Measurements from ENCODE around the gene NIPAL4.

DNA sequence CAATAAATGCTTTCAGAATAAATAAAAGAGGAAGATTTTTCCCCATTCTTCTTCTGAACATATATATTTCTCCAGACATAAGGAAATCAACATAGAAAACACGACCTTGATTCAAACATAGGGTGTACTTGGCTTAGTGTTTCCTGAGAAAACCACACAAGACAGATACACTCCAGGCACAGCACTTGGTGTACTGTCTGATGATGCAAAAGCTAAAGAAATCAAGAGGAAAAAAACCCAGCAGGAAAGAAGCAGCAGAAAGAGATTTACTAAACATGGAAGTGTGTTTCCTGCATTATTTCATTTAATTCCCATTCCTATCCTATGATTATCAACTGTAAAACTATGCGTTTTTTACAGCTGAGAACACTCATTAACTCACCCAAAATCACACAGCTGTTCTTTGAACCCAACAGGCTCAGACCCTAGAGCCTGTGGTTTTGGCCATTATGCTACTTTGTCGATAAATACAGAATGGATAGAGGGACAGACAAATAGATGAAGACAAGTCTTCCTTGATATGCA is 46.1 kb downstream of the NIPAL4 start:
- TF ChIP-seq, protein P1, sequence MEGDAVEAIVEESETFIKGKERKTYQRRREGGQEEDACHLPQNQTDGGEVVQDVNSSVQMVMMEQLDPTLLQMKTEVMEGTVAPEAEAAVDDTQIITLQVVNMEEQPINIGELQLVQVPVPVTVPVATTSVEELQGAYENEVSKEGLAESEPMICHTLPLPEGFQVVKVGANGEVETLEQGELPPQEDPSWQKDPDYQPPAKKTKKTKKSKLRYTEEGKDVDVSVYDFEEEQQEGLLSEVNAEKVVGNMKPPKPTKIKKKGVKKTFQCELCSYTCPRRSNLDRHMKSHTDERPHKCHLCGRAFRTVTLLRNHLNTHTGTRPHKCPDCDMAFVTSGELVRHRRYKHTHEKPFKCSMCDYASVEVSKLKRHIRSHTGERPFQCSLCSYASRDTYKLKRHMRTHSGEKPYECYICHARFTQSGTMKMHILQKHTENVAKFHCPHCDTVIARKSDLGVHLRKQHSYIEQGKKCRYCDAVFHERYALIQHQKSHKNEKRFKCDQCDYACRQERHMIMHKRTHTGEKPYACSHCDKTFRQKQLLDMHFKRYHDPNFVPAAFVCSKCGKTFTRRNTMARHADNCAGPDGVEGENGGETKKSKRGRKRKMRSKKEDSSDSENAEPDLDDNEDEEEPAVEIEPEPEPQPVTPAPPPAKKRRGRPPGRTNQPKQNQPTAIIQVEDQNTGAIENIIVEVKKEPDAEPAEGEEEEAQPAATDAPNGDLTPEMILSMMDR (IDR thresholded peaks at IDR 0.05): no peak
- TF ChIP-seq EP300 (IDR thresholded peaks at IDR 0.05) (no peak), POLR2A (IDR thresholded peaks at IDR 0.05) (no peak), POLR2AphosphoS5 (IDR thresholded peaks at IDR 0.05) (no peak)

Measured in stomach (tissue), 4 donors.